GM20431 (cell line): ENCODE measurements around the gene CAMTA1.
"Not testable (repeated sequence)": the region's sequence is repeated elsewhere in the genome, so short reads cannot be mapped to it uniquely, and the experiment has no call there.

Experiments
- in situ Hi-C: fragments of 300-500 bp; cut with MseI, MboI; formaldehyde crosslinking; loops from one replicate; pipeline ENCODE4 v1.15.0; 2020; ENCODE audit warnings: low sequenced_read_pairs; ENCODE audit not compliant: unreplicated experiment

The CAMTA1 gene

DNA sequence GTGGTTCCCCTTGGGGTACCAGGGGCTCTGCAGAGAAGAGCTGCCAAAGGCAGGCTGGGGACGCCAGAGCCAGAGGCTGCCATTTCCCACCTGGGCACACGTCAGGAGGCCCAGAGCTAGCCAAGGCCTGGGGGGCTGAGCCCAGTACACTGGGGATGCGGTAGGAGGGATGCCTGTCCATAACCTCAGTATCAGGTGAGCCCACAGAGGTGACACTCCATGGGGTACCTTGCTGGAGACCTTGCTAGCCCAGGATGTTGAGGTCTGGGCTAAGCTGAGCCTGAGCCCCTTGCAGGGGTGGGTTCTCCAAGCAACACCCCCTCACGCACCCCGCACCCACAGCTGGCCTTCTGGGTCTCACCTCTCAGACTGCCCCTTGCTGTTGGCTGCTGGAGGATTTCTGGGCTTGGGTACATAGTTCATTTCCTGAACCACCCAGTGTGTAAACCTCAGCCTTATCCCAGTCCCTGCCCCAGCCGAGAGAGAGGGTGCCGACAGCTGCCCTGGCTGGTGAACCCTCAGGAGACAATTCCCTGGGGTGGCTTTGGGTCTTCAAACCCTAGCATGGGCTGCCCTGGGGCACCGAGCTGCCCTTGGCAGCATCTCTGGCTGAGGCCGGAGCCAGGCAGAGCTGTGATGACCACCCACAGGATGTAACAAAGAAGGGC, 893.4 kb downstream of the CAMTA1 start:
- in situ Hi-C loops, result loop anchor here (10.0 kb wide), 1 partner anchor 66 kb away; no protein-coding TSS in a partner anchor

DNA sequence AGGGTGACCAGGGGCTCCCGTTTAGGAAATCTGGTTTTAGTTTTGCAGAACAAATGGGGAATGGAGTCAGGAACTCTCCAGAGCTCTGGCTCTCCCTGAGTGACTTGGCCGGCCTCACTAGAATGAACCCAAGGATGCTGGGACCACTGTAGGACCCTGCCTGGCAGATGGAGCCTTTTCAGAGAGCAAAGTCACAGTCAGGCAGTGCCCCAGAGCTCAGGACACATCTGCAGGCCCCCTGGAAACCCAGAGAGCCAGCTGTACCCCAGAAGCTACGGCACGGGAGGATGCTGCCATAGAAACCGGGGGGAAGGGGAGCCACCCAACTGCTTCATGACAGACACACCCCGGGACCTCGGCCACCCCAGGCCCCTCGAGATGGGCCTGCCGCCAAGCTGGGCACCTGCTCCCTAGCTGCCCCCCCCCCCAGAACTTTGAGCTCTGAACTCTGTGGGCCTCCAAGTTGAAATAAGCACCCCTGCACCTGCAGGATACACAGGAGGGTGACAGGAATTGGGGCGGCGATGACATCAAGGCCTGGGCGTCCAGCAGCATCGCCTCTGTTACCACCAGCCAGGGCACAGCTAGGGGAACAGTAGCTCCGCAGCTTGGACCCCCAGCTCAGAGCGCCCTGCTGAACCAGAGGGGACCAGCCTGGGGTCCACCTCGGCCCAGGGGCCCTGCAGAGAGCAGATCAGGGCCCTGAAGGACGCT, 894.1 kb downstream of the CAMTA1 start:
- in situ Hi-C loops, result loop anchor here (10.0 kb wide), 1 partner anchor 65 kb away; no protein-coding TSS in a partner anchor

DNA sequence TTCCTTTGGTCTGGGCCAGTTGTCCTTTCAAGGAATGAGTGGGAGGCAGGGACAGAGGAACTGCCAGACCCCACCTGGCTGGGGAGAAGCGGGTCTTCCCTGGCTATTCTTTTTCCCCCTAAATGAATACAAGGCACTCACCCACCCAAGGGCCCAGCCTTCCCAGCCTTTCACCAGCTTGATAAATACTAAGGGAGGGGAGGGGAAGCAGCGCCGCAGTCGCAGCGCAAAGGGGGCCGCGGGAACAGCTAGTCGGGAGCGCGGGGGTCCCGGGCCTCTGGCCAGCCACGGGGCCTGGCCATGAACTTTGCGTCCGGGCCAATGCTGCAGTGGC, 894.6 kb downstream of the CAMTA1 start:
- in situ Hi-C loops, result loop anchor here (10.0 kb wide), 1 partner anchor 65 kb away; no protein-coding TSS in a partner anchor

DNA sequence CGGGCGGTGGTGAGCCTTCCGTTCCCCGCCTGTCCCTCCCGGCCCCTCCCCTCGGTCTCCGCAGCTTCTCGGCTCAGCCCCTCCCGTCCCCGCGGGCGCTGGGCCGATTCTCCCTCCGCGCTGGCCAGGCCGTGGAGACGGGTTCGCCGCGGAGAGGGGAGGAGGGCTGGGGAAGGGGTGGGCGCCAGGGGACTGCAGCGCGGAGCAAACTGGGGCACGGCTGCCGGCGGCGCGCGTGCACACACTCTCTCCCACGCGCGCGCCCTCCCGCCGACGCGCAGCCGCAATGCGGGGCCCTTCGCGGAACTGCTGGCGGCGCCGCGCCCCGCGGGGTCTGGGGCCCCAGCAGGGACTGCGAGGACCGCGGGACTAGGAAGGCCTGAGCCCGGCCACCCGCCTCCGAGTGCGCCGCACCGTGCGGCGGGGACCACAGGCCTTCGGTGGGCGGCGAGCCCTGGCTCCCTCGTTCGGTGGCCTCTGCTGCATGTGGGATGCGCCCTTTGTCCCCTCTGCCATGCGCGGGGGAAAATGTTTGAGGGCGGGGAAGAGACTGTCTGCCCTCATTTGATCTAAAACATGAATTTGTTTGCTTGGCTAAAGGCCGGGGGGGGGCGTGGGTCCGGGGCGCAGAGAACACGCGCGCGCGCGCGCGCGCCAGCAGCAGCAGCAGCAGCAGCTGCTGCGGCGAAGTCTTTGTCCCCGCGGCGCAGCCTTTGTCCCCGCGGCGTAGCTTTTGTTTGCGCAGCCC, 895.1 kb downstream of the CAMTA1 start:
- in situ Hi-C loops, result no loop called here

DNA sequence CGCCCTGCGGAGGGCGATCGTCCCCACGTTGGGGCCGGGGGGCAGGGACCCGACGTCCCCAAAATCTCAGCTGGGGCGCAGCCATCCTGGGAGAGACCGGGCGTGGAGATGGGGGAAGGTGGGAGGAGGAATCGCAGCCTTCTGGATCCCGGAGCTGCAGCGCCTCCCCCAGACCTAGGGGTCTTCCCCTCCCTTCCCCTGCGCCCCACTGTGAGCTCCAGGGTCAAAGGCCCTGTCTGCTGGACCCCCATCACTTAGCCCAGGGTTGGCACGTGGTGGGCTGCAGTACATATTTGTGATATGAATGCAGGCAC, 895.7 kb downstream of the CAMTA1 start:
- in situ Hi-C loops, result no loop called here

DNA sequence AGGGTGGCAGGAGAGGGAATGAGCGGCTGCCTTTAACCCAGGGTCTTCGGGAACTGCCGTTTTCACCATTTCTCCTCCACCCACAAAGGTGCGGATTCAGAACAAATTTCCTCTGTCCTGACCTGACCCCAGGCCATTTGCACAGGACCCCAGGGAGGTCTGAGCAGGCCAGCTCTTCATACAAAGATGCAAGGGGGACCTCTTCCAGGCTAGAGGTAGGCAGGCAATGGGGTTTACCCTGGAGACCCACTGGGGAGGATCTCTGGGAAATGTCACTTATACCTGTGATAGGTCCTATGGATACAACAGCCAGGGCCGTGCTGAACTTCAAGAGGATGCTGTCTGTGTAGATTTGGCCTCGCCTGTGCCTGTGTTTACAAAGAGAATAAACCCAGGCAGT, 896.1 kb downstream of the CAMTA1 start:
- in situ Hi-C loops, result no loop called here

DNA sequence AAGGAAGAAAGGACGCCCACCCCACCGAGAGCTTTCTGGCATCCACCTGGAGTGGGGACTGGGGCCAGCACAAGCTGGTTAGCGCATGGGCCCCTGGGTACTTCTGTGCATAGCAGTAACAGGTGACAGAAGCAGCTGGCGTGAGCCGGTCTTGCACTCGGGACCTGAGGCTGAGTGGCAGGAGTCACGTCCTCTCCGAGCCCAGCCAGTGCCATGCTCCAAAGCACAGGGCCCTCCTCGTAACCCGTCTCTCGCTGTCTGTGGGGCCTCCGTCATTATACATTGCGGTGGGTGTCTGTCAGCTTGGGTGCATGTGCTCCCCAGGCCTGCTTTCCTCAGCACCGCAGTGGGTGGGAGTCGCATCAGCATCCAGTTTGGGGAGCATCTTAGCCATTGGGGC, 898.3 kb downstream of the CAMTA1 start:
- in situ Hi-C loops, result no loop called here

DNA sequence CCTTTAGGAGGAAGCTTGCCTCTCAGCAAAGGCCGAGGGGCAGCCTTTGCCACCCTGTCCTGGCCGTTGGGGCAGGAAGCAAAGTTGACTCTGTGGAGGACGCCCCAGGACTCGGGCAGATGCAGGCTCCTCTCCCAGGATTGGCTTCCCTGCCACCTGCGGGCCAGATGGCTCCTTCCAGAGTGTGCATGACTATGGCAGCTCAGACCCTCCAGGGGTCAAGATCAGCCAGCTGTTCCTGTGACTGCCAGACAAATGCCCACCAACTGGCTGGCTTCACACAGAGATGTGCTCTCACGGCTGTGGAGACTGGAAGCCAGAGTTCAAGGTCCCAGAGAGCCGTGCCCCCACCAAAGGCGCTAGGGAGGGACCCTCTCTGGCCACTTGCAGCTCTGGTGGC, 898.9 kb downstream of the CAMTA1 start:
- in situ Hi-C loops, result no loop called here

DNA sequence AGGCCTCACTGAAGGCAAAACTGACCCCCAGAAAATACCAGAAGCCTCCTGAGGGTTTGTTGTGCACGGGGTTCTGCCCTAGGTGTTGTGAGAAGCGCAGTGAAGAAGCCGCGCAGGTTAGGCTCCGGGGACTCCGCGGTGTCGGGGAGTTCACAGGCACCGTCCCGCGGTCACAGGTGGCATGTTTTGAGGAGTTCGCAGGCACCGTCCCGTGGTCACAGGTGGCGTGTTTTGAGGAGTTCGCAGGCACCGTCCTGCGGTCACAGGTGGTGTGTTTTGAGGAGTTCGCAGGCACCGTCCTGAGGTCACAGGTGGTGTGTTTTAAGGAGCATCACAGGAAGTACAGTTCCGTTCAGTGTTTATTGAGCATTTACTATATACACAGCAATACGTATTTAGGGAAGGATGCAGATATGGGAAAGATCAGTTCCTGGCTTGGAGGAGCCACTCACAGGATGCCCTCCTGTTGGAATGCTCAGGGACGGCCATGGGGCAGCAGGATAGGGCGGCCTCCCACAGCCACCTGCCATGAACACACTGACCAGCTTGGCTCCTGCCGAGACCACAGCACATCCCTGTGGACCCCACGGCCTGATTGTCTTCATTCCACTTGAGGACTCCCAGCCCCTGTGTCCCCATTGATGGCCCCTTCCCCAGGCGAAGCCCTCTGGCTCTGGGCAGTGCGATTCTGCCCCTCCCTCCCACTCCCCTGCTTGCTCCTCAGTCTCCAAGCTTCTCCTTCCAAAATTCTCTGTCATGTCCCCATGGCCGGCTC, 899.8 kb downstream of the CAMTA1 start:
- in situ Hi-C loops, result no loop called here

DNA sequence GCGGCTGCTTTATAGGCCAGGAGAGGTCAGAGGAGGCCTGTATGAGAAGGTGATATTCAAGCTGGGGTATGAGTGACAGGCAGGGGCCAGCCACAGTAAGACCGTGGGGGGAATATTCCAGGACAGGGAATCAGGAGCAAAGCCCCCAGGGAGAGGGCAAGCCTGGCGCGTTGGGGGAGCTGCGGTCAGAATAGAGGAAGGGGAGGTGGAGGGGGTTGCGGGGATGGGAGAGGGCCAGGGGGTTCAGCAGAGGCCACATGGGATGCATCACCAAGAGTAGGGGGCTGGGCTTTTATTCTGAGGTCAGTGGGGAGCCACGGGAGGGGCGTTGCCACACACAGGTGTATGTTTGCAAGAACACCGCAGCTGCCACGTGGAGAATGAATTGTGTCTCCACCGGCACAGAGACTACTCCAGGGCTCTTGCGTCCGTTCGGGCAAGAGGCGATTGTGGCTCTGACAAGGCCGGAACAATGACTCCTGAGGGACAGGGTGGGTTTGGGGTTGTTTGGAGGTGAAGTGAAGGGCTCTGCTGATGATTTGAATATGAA, 901.1 kb downstream of the CAMTA1 start:
- in situ Hi-C loops, result no loop called here

DNA sequence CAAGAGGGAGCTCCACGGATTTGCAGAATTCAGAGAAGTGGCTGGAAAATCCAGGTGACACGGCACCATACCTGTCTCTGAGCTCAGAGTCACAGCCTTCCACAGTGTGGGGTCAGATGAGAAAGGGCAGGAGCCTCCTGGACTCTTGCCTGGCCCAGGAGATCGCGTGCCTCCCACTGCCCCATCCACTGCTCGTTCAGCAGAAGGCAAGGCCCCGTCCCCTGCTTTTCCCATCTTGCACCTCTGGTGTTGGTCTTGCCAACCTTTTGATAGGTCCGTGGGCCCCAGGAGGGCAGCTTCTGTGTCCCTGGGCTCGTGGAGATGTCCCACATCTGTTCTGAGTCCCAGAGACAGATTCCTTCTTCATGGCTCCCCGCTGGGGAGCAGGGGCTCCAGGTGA, 902.2 kb downstream of the CAMTA1 start:
- in situ Hi-C loops, result no loop called here

DNA sequence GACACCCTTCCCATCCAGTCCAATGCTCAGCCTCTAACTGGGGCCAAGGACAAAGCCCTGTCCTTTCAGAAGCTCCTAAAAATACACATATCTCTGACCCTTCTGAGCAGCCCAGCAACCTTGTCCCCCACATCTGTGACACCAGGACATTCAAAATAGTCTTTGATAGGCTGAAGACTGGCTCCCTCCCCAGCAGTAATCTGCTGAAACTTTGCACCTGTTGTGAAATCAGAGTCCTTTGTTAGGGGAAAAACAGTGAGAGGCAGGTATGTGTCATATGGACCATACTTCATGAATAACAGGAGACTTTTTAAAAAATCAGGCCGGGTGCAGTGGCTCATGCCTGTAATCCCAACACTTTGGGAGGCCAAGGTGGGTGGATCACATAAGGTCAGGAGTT, 903.4 kb downstream of the CAMTA1 start:
- in situ Hi-C loops, result no loop called here

DNA sequence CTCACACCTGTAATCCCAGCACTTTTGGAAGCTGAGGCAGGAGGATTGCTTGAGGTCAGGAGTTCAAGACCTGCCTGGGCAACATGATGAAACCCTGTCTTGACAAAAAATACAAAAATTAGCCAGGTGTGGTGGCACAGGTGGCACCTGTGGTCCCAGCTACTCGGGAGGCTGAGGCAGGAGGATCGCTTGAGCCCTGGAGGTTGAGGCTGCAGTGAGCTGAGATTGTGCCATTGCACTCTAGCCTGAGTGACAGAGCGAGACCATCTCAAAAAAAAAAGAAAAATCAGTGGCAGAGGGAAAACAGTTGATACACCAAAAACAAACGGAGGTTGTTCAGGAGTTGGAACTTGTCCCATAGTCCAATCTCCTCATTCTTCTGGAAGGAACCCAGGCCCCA, 904.1 kb downstream of the CAMTA1 start:
- in situ Hi-C loops, result not testable (repeated sequence)

DNA sequence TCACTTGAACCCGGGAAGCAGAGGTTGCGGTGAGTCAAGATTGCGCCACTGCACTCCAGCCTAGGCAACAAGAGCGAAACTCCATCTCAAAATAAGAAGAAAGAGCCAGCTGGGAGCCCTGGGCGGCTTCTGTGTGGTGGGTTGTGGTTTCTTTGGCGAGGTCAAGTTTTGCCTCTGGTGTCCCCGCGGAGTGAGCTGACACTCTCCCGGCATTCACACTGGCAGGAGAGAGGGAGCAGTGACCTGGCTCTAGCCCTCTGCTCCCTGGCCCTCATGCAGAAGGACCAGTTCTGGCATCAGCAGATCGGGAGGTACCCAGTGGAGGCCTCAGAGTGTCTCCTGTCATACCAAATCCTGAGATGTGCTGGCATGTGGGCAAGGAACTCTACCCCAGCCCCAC, 904.8 kb downstream of the CAMTA1 start:
- in situ Hi-C loops, result no loop called here

DNA sequence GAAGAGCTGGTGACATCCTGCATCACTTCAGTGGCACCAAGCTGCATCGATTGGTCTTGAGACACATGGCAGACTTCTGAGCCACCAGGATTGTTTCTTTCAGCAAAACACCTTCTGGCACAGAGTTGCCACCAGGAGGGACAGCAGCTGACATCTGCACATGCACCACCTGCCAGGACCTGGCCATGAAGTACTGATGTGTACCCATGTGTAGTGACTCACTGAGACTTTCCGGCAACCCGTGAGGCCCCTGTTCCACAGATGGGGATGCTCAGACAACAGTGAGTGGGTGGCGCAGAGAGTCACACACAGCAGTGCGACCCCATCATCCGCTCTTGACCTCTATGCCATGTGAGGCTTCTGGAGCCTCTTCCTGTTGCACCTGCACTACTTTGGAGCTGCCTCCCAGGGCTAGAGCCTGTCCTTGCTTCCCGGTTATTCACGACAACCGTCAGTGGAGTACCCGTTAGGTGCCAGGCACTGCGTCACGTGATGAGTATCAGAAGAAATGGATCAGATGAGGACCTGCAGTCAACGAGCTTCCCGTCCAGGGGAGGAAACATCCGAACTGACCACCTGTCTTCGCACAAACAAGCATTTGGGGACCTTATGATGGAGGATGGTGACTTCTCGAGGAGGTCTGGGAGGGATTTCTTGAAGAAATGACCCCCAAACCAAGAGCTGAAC, 905.4 kb downstream of the CAMTA1 start:
- in situ Hi-C loops, result no loop called here

DNA sequence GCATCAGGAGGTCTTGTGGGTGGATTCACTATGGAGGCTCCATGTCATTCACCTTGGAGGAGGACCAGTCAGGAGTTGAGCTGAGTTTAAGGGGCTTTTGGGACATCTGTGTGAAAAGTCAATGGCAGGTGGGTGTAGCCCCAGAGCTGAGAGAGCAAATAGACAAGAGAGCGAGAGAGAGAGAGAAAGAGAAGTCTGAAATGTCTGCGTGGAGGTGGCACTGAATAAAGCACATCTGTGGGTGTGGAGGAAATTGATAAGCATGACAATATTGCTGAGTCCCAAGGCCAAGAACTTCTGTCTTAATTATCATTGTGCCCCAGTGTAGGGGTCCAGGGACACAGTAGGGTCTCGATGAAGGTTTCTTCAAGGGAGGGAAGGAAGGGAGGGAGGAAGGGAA, 906.3 kb downstream of the CAMTA1 start:
- in situ Hi-C loops, result no loop called here

DNA sequence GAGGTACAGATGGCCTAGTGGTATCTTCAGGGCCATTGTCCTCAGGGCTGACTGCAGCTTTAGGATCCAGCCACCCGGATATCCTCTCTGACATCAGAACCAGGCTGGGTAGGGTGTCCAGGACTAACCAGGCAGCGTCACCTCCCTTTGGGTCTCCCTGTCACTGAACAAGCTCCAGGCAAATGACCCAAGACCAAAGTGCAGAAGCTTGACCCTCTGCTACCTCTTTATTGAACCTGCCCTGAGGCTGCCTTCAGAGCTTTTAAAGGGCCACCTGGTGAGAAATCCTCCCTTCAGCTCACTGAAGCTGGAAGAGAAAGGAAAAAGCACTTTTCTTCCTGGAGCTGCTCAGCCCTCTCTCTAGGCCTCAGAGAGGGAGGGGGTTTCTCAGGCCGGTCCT, 906.8 kb downstream of the CAMTA1 start:
- in situ Hi-C loops, result no loop called here

DNA sequence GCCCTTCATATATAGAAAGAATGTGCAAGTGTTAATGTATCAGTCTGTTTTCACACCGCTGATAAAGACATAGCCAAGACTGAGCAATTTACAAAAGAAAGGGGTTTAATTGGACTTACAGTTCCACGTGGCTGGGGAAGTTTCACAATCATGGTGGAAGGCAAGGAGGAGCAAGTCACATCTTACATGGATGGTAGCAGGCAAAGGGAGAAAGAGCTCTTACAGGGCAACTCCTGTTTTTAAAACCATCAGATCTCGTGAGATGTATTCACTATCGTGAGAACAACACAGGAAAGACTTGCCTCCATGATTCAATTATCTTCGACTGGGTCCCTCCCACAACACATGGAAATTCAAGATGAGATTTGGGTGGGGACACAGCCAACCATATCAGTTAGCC, 907.8 kb downstream of the CAMTA1 start:
- in situ Hi-C loops, result not testable (repeated sequence)

DNA sequence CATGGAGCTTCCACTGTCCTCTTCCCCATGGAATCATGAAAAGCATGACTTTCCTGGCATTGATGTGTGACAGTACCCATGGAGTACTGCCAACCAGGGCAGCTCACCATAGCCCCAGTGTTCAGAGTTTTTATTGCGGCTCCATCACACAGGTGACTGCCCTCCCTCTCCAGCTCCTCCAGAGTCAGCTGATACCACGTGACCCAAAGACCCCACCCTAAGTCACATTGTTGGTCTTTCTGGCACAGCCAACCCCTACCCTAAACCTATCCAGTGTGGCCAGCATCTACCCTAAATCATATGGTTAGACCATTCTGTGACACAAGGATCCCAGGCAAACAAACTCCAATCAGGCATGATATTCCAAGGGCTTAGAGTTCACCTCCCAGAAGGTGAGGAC, 908.4 kb downstream of the CAMTA1 start:
- in situ Hi-C loops, result no loop called here
